H9 (cell line): ENCODE results near the gene APPL1. TPM values are rescaled to one million over a fixed set of nuclear protein-coding genes. Genes with fewer than 3 reads are reported as not detected.

ENCODE experiments used
- DNase-seq: peaks from one replicate; pipeline ENCODE4 v3.0.0-alpha.2; 2017
- H2AFZ ChIP-seq: one replicate; pipeline ENCODE4 v1.6.1; 2013; ENCODE audit warnings: mild to moderate bottlenecking, low read length, control low read depth, moderate library complexity
- H2AK5ac ChIP-seq: 2 replicates; pipeline ENCODE4 v1.6.1; 2013; ENCODE audit warnings: low read length, control low read depth, mixed read lengths; ENCODE audit not compliant: insufficient read length
- H2BK120ac ChIP-seq: one replicate; pipeline ENCODE4 v1.6.1; 2013; ENCODE audit warnings: low read depth, mild to moderate bottlenecking, low read length, control low read depth, inconsistent platforms; ENCODE audit not compliant: poor library complexity, severe bottlenecking
- H2BK12ac ChIP-seq: 2 replicates; pipeline ENCODE4 v1.6.1; 2013; ENCODE audit warnings: low read length, control low read depth, mixed read lengths, low read depth; ENCODE audit not compliant: insufficient read length
- H2BK15ac ChIP-seq: 2 replicates; pipeline ENCODE4 v1.6.1; 2013; ENCODE audit warnings: low read depth, low read length, control low read depth
- H2BK20ac ChIP-seq: one replicate; pipeline ENCODE4 v1.6.1; 2013; ENCODE audit warnings: low read depth, mild to moderate bottlenecking, low read length, control low read depth, inconsistent platforms; ENCODE audit not compliant: poor library complexity, severe bottlenecking
- H2BK5ac ChIP-seq: 2 replicates; pipeline ENCODE4 v1.6.1; 2013; ENCODE audit warnings: low read length, control low read depth, mixed read lengths; ENCODE audit not compliant: insufficient read length
- H3K14ac ChIP-seq: 2 replicates; pipeline ENCODE4 v1.6.1; 2013; ENCODE audit warnings: low read length, control low read depth; ENCODE audit not compliant: insufficient read depth
- H3K18ac ChIP-seq: 2 replicates; pipeline ENCODE4 v1.6.1; 2013; ENCODE audit warnings: low read depth, mild to moderate bottlenecking, mixed read lengths, low read length, control low read depth; ENCODE audit not compliant: insufficient read length
- H3K23ac ChIP-seq: 2 replicates; pipeline ENCODE4 v1.6.1; 2013; ENCODE audit warnings: low read length, control low read depth, mixed read lengths, low read depth; ENCODE audit not compliant: insufficient read length
- H3K23me2 ChIP-seq: 2 replicates; pipeline ENCODE4 v1.6.1; 2013; ENCODE audit warnings: low read depth, mild to moderate bottlenecking, mixed read lengths, low read length, control low read depth; ENCODE audit not compliant: insufficient read length, poor library complexity, severe bottlenecking
- H3K27ac ChIP-seq: 2 replicates; pipeline ENCODE4 v1.5.1; 2013; ENCODE audit warnings: low read length, control low read depth, mixed read lengths, low read depth; ENCODE audit not compliant: insufficient read length
- H3K27me3 ChIP-seq: 2 replicates; pipeline ENCODE4 v1.6.1; 2013; ENCODE audit warnings: low read length, control low read depth, inconsistent platforms; ENCODE audit not compliant: insufficient read depth
- H3K4ac ChIP-seq: 2 replicates; pipeline ENCODE4 v1.6.1; 2013; ENCODE audit warnings: low read depth, mild to moderate bottlenecking, control low read depth, inconsistent platforms, low read length, moderate library complexity
- H3K4me1 ChIP-seq: 2 replicates; pipeline ENCODE4 v1.6.1; 2013; ENCODE audit warnings: low read length, control low read depth, inconsistent platforms; ENCODE audit not compliant: insufficient read depth
- H3K4me2 ChIP-seq: 2 replicates; pipeline ENCODE4 v1.6.1; 2013; ENCODE audit warnings: low read length, control low read depth, mixed read lengths; ENCODE audit not compliant: insufficient read length, insufficient read depth
- H3K56ac ChIP-seq: 2 replicates; pipeline ENCODE4 v1.6.1; 2013; ENCODE audit warnings: low read depth, mild to moderate bottlenecking, mixed read lengths, low read length, control low read depth; ENCODE audit not compliant: insufficient read length
- H3K79me1 ChIP-seq: 2 replicates; pipeline ENCODE4 v1.6.1; 2013; ENCODE audit warnings: low read depth, mild to moderate bottlenecking, moderate library complexity, low read length, control low read depth, inconsistent platforms; ENCODE audit not compliant: insufficient read depth, poor library complexity, severe bottlenecking
- H3K79me2 ChIP-seq: 2 replicates; pipeline ENCODE4 v1.6.1; 2013; ENCODE audit warnings: low read length, control low read depth, inconsistent platforms; ENCODE audit not compliant: insufficient read depth
- H3K9ac ChIP-seq: 2 replicates; pipeline ENCODE4 v1.6.1; 2013; ENCODE audit warnings: low read length, control low read depth, mixed read lengths; ENCODE audit not compliant: insufficient read length; ENCODE audit errors: extremely low read depth
- H3K9me3 ChIP-seq: one replicate; pipeline ENCODE4 v1.6.1; 2013; ENCODE audit warnings: low read depth, low read length, inconsistent platforms; ENCODE audit not compliant: control insufficient read depth
- H3T11ph ChIP-seq: one replicate; pipeline ENCODE4 v1.6.1; 2013; ENCODE audit warnings: mild to moderate bottlenecking, low read length, control low read depth, inconsistent platforms
- H4K20me1 ChIP-seq: one replicate; pipeline ENCODE4 v1.6.1; 2013; ENCODE audit not compliant: control insufficient read depth, insufficient read length, insufficient read depth
- H4K5ac ChIP-seq: 2 replicates; pipeline ENCODE4 v1.6.1; 2013; ENCODE audit warnings: low read depth, mild to moderate bottlenecking, mixed read lengths, low read length, control low read depth; ENCODE audit not compliant: insufficient read length
- H4K8ac ChIP-seq: replicated peaks from 2 replicates; pipeline ENCODE4 v1.6.1; 2013; ENCODE audit warnings: low read length, control low read depth, mixed read lengths, low read depth; ENCODE audit not compliant: insufficient read length
- H4K91ac ChIP-seq: 2 replicates; pipeline ENCODE4 v1.6.1; 2013; ENCODE audit warnings: low read depth, mild to moderate bottlenecking, moderate library complexity, mixed read lengths, low read length, control low read depth; ENCODE audit not compliant: insufficient read length
- H3K27ac Mint-ChIP-seq, 3 experiments: 2 replicates in 2 of 3; 3 replicates in 1 of 3; pipeline ENCODE4 v1.8.0; 2020 to 2021; ENCODE audit warnings: mixed read lengths in 3 of 3, mild to moderate bottlenecking in 1 of 3, moderate library complexity in 1 of 3
- H3K27me3 Mint-ChIP-seq: 2 replicates; pipeline ENCODE4 v1.8.0; 2021; ENCODE audit warnings: low read depth, mild to moderate bottlenecking, moderate library complexity, mixed read lengths
- H3K36me3 Mint-ChIP-seq, 3 experiments: 2 replicates in 2 of 3; 3 replicates in 1 of 3; pipeline ENCODE4 v1.8.0; 2020 to 2021; ENCODE audit warnings: low read depth in 3 of 3, mixed read lengths in 3 of 3; ENCODE audit not compliant: insufficient read depth in 1 of 3
- H3K4me1 Mint-ChIP-seq, 2 experiments: 2 replicates each; pipeline ENCODE4 v1.8.0; 2020; ENCODE audit warnings: mixed read lengths in 2 of 2
- H3K4me3 Mint-ChIP-seq, 2 experiments: 2 replicates in 1 of 2; 3 replicates in 1 of 2; pipeline ENCODE4 v1.8.0; 2020 to 2021; ENCODE audit warnings: mild to moderate bottlenecking in 2 of 2, mixed read lengths in 2 of 2, moderate library complexity in 1 of 2
- H3K9me3 Mint-ChIP-seq, 2 experiments: 2 replicates in 1 of 2; 3 replicates in 1 of 2; pipeline ENCODE4 v1.8.0; 2020; ENCODE audit warnings: mild to moderate bottlenecking in 2 of 2, mixed read lengths in 2 of 2, moderate library complexity in 1 of 2
- WGBS: extraction: QIAGEN DNeasy Blood & Tissue Kit; methylation state at CpG from one replicate; pipeline ENCODE4 v1.1.7; 2013; ENCODE audit warnings: missing lambda C conversion rate, low lambda C conversion rate, mixed read lengths; ENCODE audit not compliant: insufficient read length; ENCODE audit errors: extremely low coverage; 5-methylcytosine and 5-hydroxymethylcytosine counted together
- total RNA-seq: library from RNA; stranded (reverse); gene quantifications from 2 replicates; pipeline ENCODE4 v1.2.1, GENCODE V29; 2021
- TF ChIP-seq, protein P1 (sequence below): fragments of 200-600 bp; sonication (generic); conservative IDR thresholded peaks from 3 replicates; pipeline ENCODE4 v1.8.0; 2021; ENCODE audit warnings: antibody characterized with exemption, mild to moderate bottlenecking

The APPL1 gene
- total RNA-seq, 1 experiment from 2014 or later: 34.4 TPM

DNA sequence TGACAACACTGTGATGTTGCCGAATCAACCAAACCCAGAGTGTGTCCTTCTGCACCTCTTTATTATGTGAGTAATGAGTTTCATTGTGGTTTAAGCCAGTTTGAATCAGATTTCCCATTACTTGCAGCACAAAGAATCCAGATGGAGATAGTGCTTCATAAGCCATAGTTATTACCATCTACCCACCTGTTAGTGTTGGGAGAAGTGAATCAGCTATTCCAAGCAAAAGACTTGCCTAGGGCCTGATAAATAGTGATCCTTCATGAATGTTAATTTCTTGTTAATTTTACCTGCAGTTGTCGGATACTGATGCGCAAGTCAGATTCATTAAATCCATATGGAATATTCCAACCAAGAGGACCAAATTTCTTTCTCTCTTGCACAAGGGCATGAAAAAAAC, 86.7 kb downstream of the APPL1 start:
- no peak for DNase-seq
- Histone ChIP-seq H4K5ac (no peak overlapping the region), H2BK20ac (no peak overlapping the region), H3K23ac (no peak overlapping the region), H3K79me1 (no peaks in the 10 kb centered on the region), H2BK5ac (no peak overlapping the region), H3K9ac (no peak overlapping the region), H3K9me3 (no peaks in the 10 kb centered on the region), H3K4ac (no peak overlapping the region), H3K14ac (no peak overlapping the region), H3K4me2 (no peak overlapping the region), H3K4me1 (no peaks in the 10 kb centered on the region), H3K23me2 (no peaks in the 10 kb centered on the region), H4K91ac (no peak overlapping the region), H4K20me1 (no peaks in the 10 kb centered on the region), H4K8ac (no peak overlapping the region), H3K27me3 (no peaks in the 10 kb centered on the region), H2BK12ac (no peak overlapping the region), H2AK5ac (no peak overlapping the region), H3K18ac (no peak overlapping the region), H3K27ac (no peak overlapping the region), H2BK120ac (no peak overlapping the region), H2AFZ (no peak overlapping the region), H2BK15ac (no peak overlapping the region), H3K56ac (no peak overlapping the region), H3T11ph (no peak overlapping the region), H3K79me2 (no peaks in the 10 kb centered on the region)
- H3K4me3 Mint-ChIP-seq: no peak overlapping the region
- H3K36me3 Mint-ChIP-seq: no peaks in the 10 kb centered on the region
- peaks cover 0 to 3% of the 10 kb centered on the region in 2 experiments; a peak in 3 of 5 replicates for H3K9me3 Mint-ChIP-seq
- no peak overlapping the region for H3K27ac Mint-ChIP-seq
- TF ChIP-seq, protein P1, sequence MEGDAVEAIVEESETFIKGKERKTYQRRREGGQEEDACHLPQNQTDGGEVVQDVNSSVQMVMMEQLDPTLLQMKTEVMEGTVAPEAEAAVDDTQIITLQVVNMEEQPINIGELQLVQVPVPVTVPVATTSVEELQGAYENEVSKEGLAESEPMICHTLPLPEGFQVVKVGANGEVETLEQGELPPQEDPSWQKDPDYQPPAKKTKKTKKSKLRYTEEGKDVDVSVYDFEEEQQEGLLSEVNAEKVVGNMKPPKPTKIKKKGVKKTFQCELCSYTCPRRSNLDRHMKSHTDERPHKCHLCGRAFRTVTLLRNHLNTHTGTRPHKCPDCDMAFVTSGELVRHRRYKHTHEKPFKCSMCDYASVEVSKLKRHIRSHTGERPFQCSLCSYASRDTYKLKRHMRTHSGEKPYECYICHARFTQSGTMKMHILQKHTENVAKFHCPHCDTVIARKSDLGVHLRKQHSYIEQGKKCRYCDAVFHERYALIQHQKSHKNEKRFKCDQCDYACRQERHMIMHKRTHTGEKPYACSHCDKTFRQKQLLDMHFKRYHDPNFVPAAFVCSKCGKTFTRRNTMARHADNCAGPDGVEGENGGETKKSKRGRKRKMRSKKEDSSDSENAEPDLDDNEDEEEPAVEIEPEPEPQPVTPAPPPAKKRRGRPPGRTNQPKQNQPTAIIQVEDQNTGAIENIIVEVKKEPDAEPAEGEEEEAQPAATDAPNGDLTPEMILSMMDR: no peak
- no peaks in the 10 kb centered on the region for H3K4me1 Mint-ChIP-seq
- WGBS: no CpG with 5 or more reads among the region's 3 CpGs
- H3K27me3 Mint-ChIP-seq: peaks cover 3% of the 10 kb centered on the region; the same call in 1 of the 2 replicates

Other genes with a start within 250 kb of the APPL1 start
- gene SPATA12, start 167.1 kb upstream of the APPL1 start, total RNA-seq: 0.11 and 0.22 TPM in 2 replicates
- 29.3 and 31.7 TPM in 2 replicates for gene IL17RD, start 62.4 kb upstream of the APPL1 start, total RNA-seq
- 28.1 and 28.4 TPM in 2 replicates for gene HESX1, start 27.8 kb upstream of the APPL1 start, total RNA-seq
- gene ASB14, start 65.0 kb downstream of the APPL1 start, total RNA-seq: not detected in 2 replicates